ENCODE measurements around the gene RHOV. TPM values are rescaled to one million over a fixed set of nuclear protein-coding genes. Genes with fewer than 3 reads are reported as not detected.

Gene RHOV
- total RNA-seq, 2 donors from 2014 or later = 14.9 to 18.6 TPM

- no peak for DNase-seq
- Histone ChIP-seq H3K27me3 (no peaks in the 10 kb centered on the region), H3K4me1 (no peaks in the 10 kb centered on the region)
These were observed 30.7 kb downstream of the RHOV start for GRCh38 chr15:40843261-40843884.

GRCh38 chr15:40841741-40842140, 32.3 kb downstream of the RHOV start:
- H3K27ac ChIP-seq = no peak overlapping the region
- no peak overlapping the region for H3K4me3 ChIP-seq
- TF ChIP-seq CTCF (IDR thresholded peaks at IDR 0.05) = no peak
- DNase-seq = no peak
- no peaks in the 10 kb centered on the region for H3K9me3 ChIP-seq
- intact Hi-C loops (cut with DNase I) = no loop called here
- peak overlapping the region in 1 of 2 donors; percentile 21 for H3K9ac ChIP-seq (ENCODE audit: low read depth in 2 of 2, low read length in 2 of 2)
- no peaks in the 10 kb centered on the region for H3K27me3 ChIP-seq
- H3K4me1 ChIP-seq = no peaks in the 10 kb centered on the region
- H3K36me3 ChIP-seq = no peaks in the 10 kb centered on the region

More at GRCh38 chr15:40843261-40843884, 30.7 kb downstream of the RHOV start:
- Histone ChIP-seq H3K36me3 (no peaks in the 10 kb centered on the region), H3K27ac (peak overlapping the region; percentile 96), H3K9me3 (no peaks in the 10 kb centered on the region), H3K4me3 (peak overlapping the region; percentile 81), H3K9ac (ENCODE audit: low read depth in 2 of 2, low read length in 2 of 2) (peak overlapping the region; percentile 48 to 77)
- intact Hi-C loops (cut with DNase I) = no loop called here
- no peak for TF ChIP-seq CTCF (IDR thresholded peaks at IDR 0.05)

- H3K36me3 ChIP-seq = no peaks in the 10 kb centered on the region
- H3K4me3 ChIP-seq = no peak overlapping the region
- no peak for TF ChIP-seq CTCF (IDR thresholded peaks at IDR 0.05)
- H3K27ac ChIP-seq = no peak overlapping the region
- no peaks in the 10 kb centered on the region for H3K27me3 ChIP-seq
- no peak overlapping the region for H3K9ac ChIP-seq (ENCODE audit: low read depth in 2 of 2, low read length in 2 of 2)
- intact Hi-C loops (cut with DNase I) = no loop called here
- DNase-seq = no peak
- H3K4me1 ChIP-seq = no peaks in the 10 kb centered on the region
- no peaks in the 10 kb centered on the region for H3K9me3 ChIP-seq
These were observed 35.3 kb downstream of the RHOV start for GRCh38 chr15:40838756-40839155.

DNA sequence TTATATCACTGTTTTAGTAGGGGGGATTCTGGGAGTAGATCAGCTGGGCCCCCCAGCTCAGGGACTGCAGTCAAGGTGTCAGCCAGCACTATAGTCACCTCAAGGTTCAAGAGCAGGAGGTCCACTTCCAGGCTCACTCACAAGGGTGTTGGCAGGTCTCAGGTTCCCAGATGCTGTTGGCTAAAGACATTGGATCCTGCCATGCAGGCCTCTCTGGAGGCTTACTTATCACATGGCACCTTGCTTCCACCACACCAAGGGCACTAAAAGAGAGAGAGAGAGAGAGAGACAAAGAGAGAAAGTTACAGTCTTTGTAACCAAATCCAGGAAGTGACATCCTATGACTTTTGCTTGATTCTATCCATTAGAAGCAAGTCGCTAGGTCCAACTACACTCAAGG, 38.0 kb downstream of the RHOV start:
- Histone ChIP-seq H3K27me3 (no peaks in the 10 kb centered on the region), H3K9me3 (no peaks in the 10 kb centered on the region), H3K36me3 (no peaks in the 10 kb centered on the region), H3K4me3 (no peak overlapping the region), H3K9ac (ENCODE audit: low read depth in 2 of 2, low read length in 2 of 2) (no peak overlapping the region), H3K27ac (no peak overlapping the region), H3K4me1 (no peaks in the 10 kb centered on the region)
- intact Hi-C loops (cut with DNase I) = no loop called here
- no peak for DNase-seq
- no peak for TF ChIP-seq CTCF (IDR thresholded peaks at IDR 0.05)

GRCh38 chr15:40832903-40833302, 41.1 kb downstream of the RHOV start:
- DNase-seq = no peak
- H3K27ac ChIP-seq = no peak overlapping the region
- H3K27me3 ChIP-seq = no peaks in the 10 kb centered on the region
- no peaks in the 10 kb centered on the region for H3K4me1 ChIP-seq
- no peak overlapping the region for H3K9ac ChIP-seq (ENCODE audit: low read depth in 2 of 2, low read length in 2 of 2)
- intact Hi-C loops (cut with DNase I) = no loop called here
- H3K9me3 ChIP-seq = no peaks in the 10 kb centered on the region
- no peaks in the 10 kb centered on the region for H3K36me3 ChIP-seq
- no peak for TF ChIP-seq CTCF (IDR thresholded peaks at IDR 0.05)
- H3K4me3 ChIP-seq = no peak overlapping the region

Data from colonic mucosa (tissue), 4 donors.